ENCODE data around the gene ANKRD13A.
"Not testable (repeated sequence)": the region's sequence is repeated elsewhere in the genome, so short reads cannot be mapped to it uniquely, and the experiment has no call there.

Gene ANKRD13A

GRCh38 chr12:110079477-110080400, 80.5 kb downstream of the ANKRD13A start:
- DNase-seq (ENCODE audit: low spot score): peak; percentile 99

DNA sequence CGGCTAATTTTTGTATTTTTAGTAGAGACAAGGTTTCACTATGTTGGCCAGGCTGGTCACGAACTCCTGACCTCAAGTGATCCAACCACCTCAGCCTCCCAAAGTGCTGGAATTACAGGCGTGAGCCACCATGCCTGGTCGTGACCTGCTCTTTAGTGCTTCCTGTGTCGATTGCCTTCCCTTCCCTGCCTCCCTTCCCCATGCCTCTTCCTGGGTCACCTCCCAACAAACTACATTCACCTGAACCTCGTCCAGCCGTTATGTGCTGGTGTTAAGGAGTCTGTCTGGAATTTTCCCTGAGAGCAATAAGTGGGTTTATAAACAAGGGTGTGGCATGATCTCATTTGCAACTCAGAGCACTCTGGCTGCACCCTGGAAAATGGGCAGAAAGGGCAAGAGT, 81.2 kb downstream of the ANKRD13A start:
- DNase-seq (ENCODE audit: low spot score): no peak

- no peak for DNase-seq (ENCODE audit: low spot score)
Measured at GRCh38 chr12:110084314-110085015, 85.2 kb downstream of the ANKRD13A start.

- DNase-seq (ENCODE audit: low spot score): not testable (repeated sequence)
Measured at GRCh38 chr12:110088216-110088615, 89.0 kb downstream of the ANKRD13A start.

DNA sequence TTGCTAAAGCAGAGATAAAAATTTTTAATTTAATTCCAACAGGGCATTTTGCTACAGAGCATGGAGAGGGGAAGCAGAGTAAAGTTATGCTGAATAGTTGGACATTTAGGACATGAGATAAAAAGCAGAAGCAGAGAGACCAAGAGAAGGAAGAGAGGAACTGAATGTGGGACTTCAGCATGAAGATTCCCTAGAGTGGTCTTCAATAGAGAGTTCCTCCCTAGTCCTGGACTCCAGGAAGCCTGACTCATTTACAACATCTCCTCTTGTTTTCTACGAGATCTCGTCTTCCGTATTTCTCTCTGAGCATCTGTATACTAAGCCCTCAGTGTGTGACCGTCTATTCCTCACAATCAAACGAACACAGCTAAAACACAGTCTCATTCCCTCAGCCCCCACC, 89.7 kb downstream of the ANKRD13A start:
- DNase-seq (ENCODE audit: low spot score): no peak
